H1 (cell line): ENCODE measurements around the gene IL17RD. TPM values are rescaled to one million over a fixed set of nuclear protein-coding genes. Genes with fewer than 3 reads are reported as not detected.

Source experiments
- CTCF ChIA-PET: fragments of 300-600 bp; sonication (Branson Sonifier 250); formaldehyde crosslinking; loops from one replicate; lab custom pipeline; 2021; ENCODE audit not compliant: partially characterized antibody; lab: Charles Lee
- POLR2A ChIA-PET: fragments of 300-600 bp; sonication (Branson Sonifier 250); formaldehyde crosslinking; loops from one replicate; lab custom pipeline; 2021; ENCODE audit warnings: inconsistent platforms; ENCODE audit not compliant: partially characterized antibody; lab: Charles Lee
- DNase-seq, 2 experiments: peaks; one replicate each; pipeline versions ENCODE4 v3.0.0 to v3.0.0-alpha.2; 2010 to 2022; ENCODE audit warnings: low spot score in 2 of 2, low read depth in 1 of 2, mixed read lengths in 1 of 2
- FAIRE-seq: peaks from 2 replicates; lab custom pipeline; 2011; peaks lifted over from hg19 to GRCh38; lab: Jason Lieb, UNC
- H2AFZ ChIP-seq: 2 replicates; pipeline ENCODE4 v1.8.1; 2012; ENCODE audit warnings: low read length, inconsistent platforms
- H2AK5ac ChIP-seq: 2 replicates; pipeline ENCODE4 v1.6.1; 2013; ENCODE audit warnings: low read depth, low read length
- H2BK120ac ChIP-seq: replicated peaks from 2 replicates; pipeline ENCODE3; 2013; ENCODE audit warnings: low read depth, low read length, inconsistent platforms
- H2BK12ac ChIP-seq: 2 replicates; pipeline ENCODE4 v1.6.1; 2013; ENCODE audit warnings: low read depth, low read length
- H2BK15ac ChIP-seq: 2 replicates; pipeline ENCODE4 v1.6.1; 2013; ENCODE audit warnings: low read length
- H2BK20ac ChIP-seq: 2 replicates; pipeline ENCODE4 v1.6.1; 2013; ENCODE audit warnings: low read length
- H2BK5ac ChIP-seq: 2 replicates; pipeline ENCODE4 v1.6.1; 2013; ENCODE audit warnings: low read depth, low read length
- H3K14ac ChIP-seq: 2 replicates; pipeline ENCODE4 v1.6.1; 2013; ENCODE audit warnings: inconsistent platforms; ENCODE audit not compliant: insufficient read length
- H3K18ac ChIP-seq: 2 replicates; pipeline ENCODE4 v1.6.1; 2013; ENCODE audit warnings: low read length; ENCODE audit errors: extremely low read depth
- H3K23ac ChIP-seq: 2 replicates; pipeline ENCODE4 v1.6.1; 2013; ENCODE audit warnings: inconsistent platforms; ENCODE audit not compliant: insufficient read length
- H3K23me2 ChIP-seq: 2 replicates; pipeline ENCODE4 v1.6.1; 2013; ENCODE audit warnings: low read depth, low read length
- H3K27ac ChIP-seq: 2 replicates; pipeline ENCODE4 v1.6.1; 2011; ENCODE audit warnings: low read depth, low read length, inconsistent platforms
- H3K27me3 ChIP-seq, 4 experiments: replicated peaks in 1 of 4; 1 replicate in 1 of 4; 2 replicates in 3 of 4; pipeline versions ENCODE4 v1.6.1 to v1.8.1; 2011 to 2013; ENCODE audit warnings: low read length in 3 of 4, mild to moderate bottlenecking in 3 of 4, inconsistent platforms in 2 of 4, mixed read lengths in 2 of 4, moderate library complexity in 1 of 4; ENCODE audit not compliant: control insufficient read depth in 3 of 4, insufficient read depth in 3 of 4; ENCODE audit errors: extremely low read depth in 1 of 4
- H3K36me3 ChIP-seq, 4 experiments: 2 replicates each; pipeline versions ENCODE4 v1.6.1 to v1.8.1; 2011 to 2013; ENCODE audit warnings: mild to moderate bottlenecking in 4 of 4, low read length in 3 of 4, moderate library complexity in 2 of 4, control low read depth in 1 of 4, inconsistent platforms in 1 of 4; ENCODE audit not compliant: insufficient read depth in 4 of 4, control insufficient read depth in 2 of 4
- H3K4ac ChIP-seq: replicated peaks from 2 replicates; pipeline ENCODE3; 2013; ENCODE audit warnings: low read length, low read depth, mixed read lengths, inconsistent platforms; ENCODE audit not compliant: insufficient read length
- H3K4me1 ChIP-seq, 4 experiments: replicated peaks in 1 of 4; 1 replicate in 1 of 4; 2 replicates in 3 of 4; pipeline versions ENCODE4 v1.6.1 to v1.8.1; 2011 to 2013; ENCODE audit warnings: low read length in 3 of 4, inconsistent platforms in 2 of 4, mixed read lengths in 1 of 4; ENCODE audit not compliant: insufficient read depth in 4 of 4, control insufficient read depth in 3 of 4
- H3K4me2 ChIP-seq, 2 experiments: 2 replicates each; pipeline versions ENCODE4 v1.6.1 to v1.8.1; 2011 to 2013; ENCODE audit warnings: low read depth in 2 of 2, low read length in 2 of 2, control low read depth in 1 of 2, inconsistent platforms in 1 of 2, mild to moderate bottlenecking in 1 of 2; ENCODE audit not compliant: insufficient read depth in 1 of 2
- H3K4me3 ChIP-seq, 4 experiments: fragments of 200-600, 300-600 bp in 1 of 4; sonication (generic), shearing (Covaris generic), sonication (Bioruptor Twin) in 1 of 4; 2 replicates each; pipeline versions ENCODE4 v1.5.1 to v1.8.1; 2011 to 2016; ENCODE audit warnings: low read length in 4 of 4, low read depth in 3 of 4, control low read depth in 2 of 4, inconsistent platforms in 2 of 4, mild to moderate bottlenecking in 2 of 4, mixed read lengths in 1 of 4, moderate library complexity in 1 of 4; ENCODE audit not compliant: insufficient read depth in 2 of 4; ENCODE audit errors: extremely low read depth in 1 of 4
- H3K56ac ChIP-seq: replicated peaks from 2 replicates; pipeline ENCODE3; 2013; ENCODE audit warnings: low read depth, mild to moderate bottlenecking, mixed read lengths, low read length, inconsistent platforms; ENCODE audit not compliant: insufficient read length
- H3K79me1 ChIP-seq: 2 replicates; pipeline ENCODE4 v1.6.1; 2013; ENCODE audit warnings: low read depth, low read length, control low read depth
- H3K79me2 ChIP-seq, 2 experiments: 2 replicates each; pipeline versions ENCODE4 v1.6.1 to v1.8.1; 2012 to 2013; ENCODE audit warnings: low read length in 2 of 2, mild to moderate bottlenecking in 2 of 2, inconsistent platforms in 1 of 2; ENCODE audit not compliant: insufficient read depth in 2 of 2, control insufficient read depth in 1 of 2
- H3K9ac ChIP-seq, 4 experiments: replicated peaks in 1 of 4; 1 replicate in 1 of 4; 2 replicates in 3 of 4; pipeline versions ENCODE4 v1.6.1 to v1.8.1; 2011 to 2013; ENCODE audit warnings: low read depth in 3 of 4, low read length in 3 of 4, control low read depth in 2 of 4, mild to moderate bottlenecking in 2 of 4, moderate library complexity in 2 of 4, inconsistent platforms in 1 of 4; ENCODE audit errors: extremely low read depth in 1 of 4
- H3K9me3 ChIP-seq, 2 experiments: 2 replicates each; pipeline versions ENCODE4 v1.6.1 to v1.8.1; 2012 to 2013; ENCODE audit warnings: mild to moderate bottlenecking in 2 of 2, moderate library complexity in 2 of 2, control low read depth in 1 of 2, inconsistent platforms in 1 of 2, low read depth in 1 of 2, low read length in 1 of 2, mixed read lengths in 1 of 2; ENCODE audit not compliant: insufficient read depth in 2 of 2
- H4K20me1 ChIP-seq, 2 experiments: replicated peaks in 1 of 2; 2 replicates each; pipeline versions ENCODE3 to v1.8.1; 2011 to 2013; ENCODE audit warnings: inconsistent platforms in 2 of 2, low read length in 2 of 2, mild to moderate bottlenecking in 1 of 2; ENCODE audit not compliant: insufficient read depth in 2 of 2, control insufficient read depth in 1 of 2
- H4K5ac ChIP-seq: 2 replicates; pipeline ENCODE4 v1.6.1; 2013; ENCODE audit warnings: low read length, low read depth, mixed read lengths, inconsistent platforms; ENCODE audit not compliant: insufficient read length
- H4K8ac ChIP-seq: 2 replicates; pipeline ENCODE4 v1.8.0; 2013; ENCODE audit warnings: mild to moderate bottlenecking, moderate library complexity, low read length, inconsistent platforms; ENCODE audit not compliant: insufficient read depth; ENCODE audit errors: extremely low read depth
- H4K91ac ChIP-seq: replicated peaks from 2 replicates; pipeline ENCODE3; 2013; ENCODE audit warnings: low read length, mixed read lengths, inconsistent platforms; ENCODE audit not compliant: insufficient read length
- RAD21 ChIP-seq, 2 experiments: IDR thresholded peaks in 1 of 2; conservative IDR thresholded peaks in 1 of 2; 2 replicates each; pipeline ENCODE4 v1.6.1; 2011; ENCODE audit warnings: low read depth in 2 of 2, low read length in 2 of 2, improper control_type of control experiment in 1 of 2, inconsistent platforms in 1 of 2, mild to moderate bottlenecking in 1 of 2, moderate library complexity in 1 of 2
- SP4 ChIP-seq: IDR thresholded peaks from 2 replicates; pipeline ENCODE4 v1.6.1; 2012; ENCODE audit warnings: low read length, inconsistent platforms
- WGBS, 2 experiments: shearing (Covaris generic) in 1 of 2; methylation state at CpG; one replicate each; pipeline versions ENCODE4 v1.1.6 to v1.1.7; 2013 to 2015; ENCODE audit warnings: low lambda C conversion rate in 2 of 2, mixed read lengths in 2 of 2, inconsistent platforms in 1 of 2, low coverage in 1 of 2, missing lambda C conversion rate in 1 of 2; ENCODE audit not compliant: insufficient replicate concordance in 2 of 2, insufficient coverage in 1 of 2, insufficient read length in 1 of 2; ENCODE audit errors: extremely low coverage in 1 of 2, missing lambda C conversion rate in 1 of 2; 5-methylcytosine and 5-hydroxymethylcytosine counted together
- polyA plus RNA-seq, 7 experiments: library from polyadenylated mRNA; depleted of rRNA in 3 of 7; stranded (reverse) in 5 of 7; unstranded in 2 of 7; fragments of >200 nt in 5 of 7; fragments of 200-250 nt in 2 of 7; gene quantifications; 1 replicate in 5 of 7; 2 replicates in 1 of 7; 4 replicates in 1 of 7; pipeline versions ENCODE4 v1.2.1 to v1.2.3, GENCODE V29; 2011 to 2013; ENCODE audit warnings: missing spikeins in 2 of 7, mixed read lengths in 2 of 7
- total RNA-seq: library from RNA; stranded (reverse); fragmentation: NEBNext Ultra II Directional; extraction: Animal tissue kit (Norgen Biotek cat#: 25700); gene quantifications from 2 replicates; pipeline ENCODE4 v1.2.1, GENCODE V29; 2021
- TF ChIP-seq, protein P1 (sequence below), 3 experiments: IDR thresholded peaks; 1 replicate in 2 of 3; 2 replicates in 1 of 3; pipeline versions ENCODE4 v1.5.1 to v1.6.1; 2011; ENCODE audit warnings: low read length in 3 of 3, mild to moderate bottlenecking in 3 of 3, inconsistent platforms in 2 of 3, low read depth in 1 of 3, moderate library complexity in 1 of 3; ENCODE audit not compliant: insufficient read depth in 1 of 3; ENCODE audit errors: control extremely low read depth in 1 of 3

Gene IL17RD
- total and polyA plus RNA-seq, 2 of the 8 experiments (the other 6 are each of a cell fraction or from before 2014, with no cell fraction given), result 10.9 to 48.9 TPM

GRCh38 chr3:57141719-57142410 is 23.3 kb downstream of the IL17RD start:
- WGBS, 2 experiments, result 70% methylated on average over 5 of the region's 5 CpGs; no CpG with 5 or more reads in 1 of the 2 experiments
- Histone ChIP-seq H3K27ac (no peak overlapping the region), H3K9me3 (no peaks in the 10 kb centered on the region), H2BK120ac (no peak overlapping the region), H3K4me3 (peak overlapping the region in 1 of 4 experiments; percentile 3; a peak in 2 of 8 replicates), H4K5ac (no peak overlapping the region), H2BK5ac (no peak overlapping the region), H3K14ac (no peak overlapping the region), H3K4ac (no peak overlapping the region), H4K91ac (no peak overlapping the region), H4K8ac (no peak overlapping the region), H2BK20ac (no peak overlapping the region), H4K20me1 (peaks cover 0 to 7% of the 10 kb centered on the region in 2 experiments), H3K79me1 (peaks cover 9% of the 10 kb centered on the region; the same call in 1 of the 2 replicates), H3K9ac (no peak overlapping the region), H2BK15ac (no peak overlapping the region), H3K4me2 (0 out of 4 replicates have a peak overlapping the region, but pooled peaks of 1 of the 2 experiments have one; percentile 13), H3K23me2 (no peaks in the 10 kb centered on the region), H3K27me3 (no peaks in the 10 kb centered on the region), H2BK12ac (no peak overlapping the region), H3K23ac (no peak overlapping the region), H2AFZ (no peak overlapping the region), H3K18ac (no peak overlapping the region), H2AK5ac (no peak overlapping the region), H3K56ac (no peak overlapping the region), H3K79me2 (peaks cover 0 to 5% of the 10 kb centered on the region in 2 experiments; a peak in 1 of 4 replicates), H3K36me3 (no peaks in the 10 kb centered on the region), H3K4me1 (peaks cover 6 to 19% (median 12%) of the 10 kb centered on the region in 4 experiments; a peak in 6 of 7 replicates)
- TF ChIP-seq, protein P1, sequence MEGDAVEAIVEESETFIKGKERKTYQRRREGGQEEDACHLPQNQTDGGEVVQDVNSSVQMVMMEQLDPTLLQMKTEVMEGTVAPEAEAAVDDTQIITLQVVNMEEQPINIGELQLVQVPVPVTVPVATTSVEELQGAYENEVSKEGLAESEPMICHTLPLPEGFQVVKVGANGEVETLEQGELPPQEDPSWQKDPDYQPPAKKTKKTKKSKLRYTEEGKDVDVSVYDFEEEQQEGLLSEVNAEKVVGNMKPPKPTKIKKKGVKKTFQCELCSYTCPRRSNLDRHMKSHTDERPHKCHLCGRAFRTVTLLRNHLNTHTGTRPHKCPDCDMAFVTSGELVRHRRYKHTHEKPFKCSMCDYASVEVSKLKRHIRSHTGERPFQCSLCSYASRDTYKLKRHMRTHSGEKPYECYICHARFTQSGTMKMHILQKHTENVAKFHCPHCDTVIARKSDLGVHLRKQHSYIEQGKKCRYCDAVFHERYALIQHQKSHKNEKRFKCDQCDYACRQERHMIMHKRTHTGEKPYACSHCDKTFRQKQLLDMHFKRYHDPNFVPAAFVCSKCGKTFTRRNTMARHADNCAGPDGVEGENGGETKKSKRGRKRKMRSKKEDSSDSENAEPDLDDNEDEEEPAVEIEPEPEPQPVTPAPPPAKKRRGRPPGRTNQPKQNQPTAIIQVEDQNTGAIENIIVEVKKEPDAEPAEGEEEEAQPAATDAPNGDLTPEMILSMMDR (IDR thresholded peaks at IDR 0.05; ENCODE audit: control extremely low read depth in 1 of 3, insufficient read depth in 1 of 3, low read depth in 1 of 3, low read length in 3 of 3), result peak in 2 of 3 experiments; percentile 1 to 3; a peak in 1 of 4 replicates
- TF ChIP-seq SP4 (no peak), RAD21 (IDR thresholded peaks at IDR 0.05 in 1 of 2, conservative IDR thresholded peaks at IDR 0.05 in 1 of 2; ENCODE audit: low read depth in 2 of 2, low read length in 2 of 2) (peak; percentile 15 to 48; a peak in 3 of 4 replicates)
- CTCF ChIA-PET, result interaction anchor here (0.7 to 2.5 kb wide), 6 partner anchors 15 to 238 kb away, joined by 3 to 6 read pairs (median 4); no protein-coding TSS in a partner anchor
- FAIRE-seq, result peak; percentile 78
- no peak for DNase-seq
- POLR2A ChIA-PET, result interaction anchor here (0.7 to 4.8 kb wide), 3 partner anchors 11 to 17 kb away, joined by 3 to 39 read pairs (median 3); no protein-coding TSS in a partner anchor
